ENCODE measurements around the gene CC2D2A. TPM values are rescaled to one million over a fixed set of nuclear protein-coding genes. Genes with fewer than 3 reads are reported as not detected.

The CC2D2A gene
- total and polyA plus RNA-seq, 9 of the 15 experiments (the other 6 are each of a cell fraction or from before 2014, with no cell fraction given): 0.36 to 2.5 (median 1.6) TPM

DNA sequence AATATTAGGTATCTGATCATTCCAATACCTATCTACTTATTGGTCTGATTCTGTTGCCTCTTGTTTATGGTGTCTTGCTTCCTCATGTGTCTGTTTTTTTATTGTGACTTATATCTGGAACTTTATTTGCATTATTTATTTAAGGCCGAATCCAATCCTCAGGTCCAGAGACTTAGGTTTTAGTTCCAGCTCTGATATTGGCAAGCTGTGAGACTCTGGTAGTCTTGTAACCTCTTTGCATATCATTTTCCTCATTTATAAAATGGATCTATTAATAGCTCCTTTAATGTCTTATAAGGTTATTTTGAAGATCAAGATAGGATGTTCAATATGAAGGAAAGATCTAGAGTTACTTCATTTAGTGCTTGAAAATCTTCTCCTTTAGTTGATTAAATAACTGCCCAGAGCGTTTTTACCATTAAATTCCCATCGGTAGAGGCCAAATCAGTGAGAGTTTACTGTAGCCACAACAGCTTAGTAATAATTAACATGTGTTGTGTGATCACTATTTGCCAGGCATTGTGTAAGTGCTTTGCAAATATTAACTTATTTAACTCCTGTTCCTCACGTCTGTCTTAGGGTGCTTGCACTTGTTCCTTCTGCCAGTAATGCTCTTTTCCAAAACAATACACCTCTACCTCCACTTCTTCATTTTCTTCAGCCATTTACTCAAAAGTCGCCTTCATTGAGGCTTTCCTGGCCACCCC, 82.2 kb downstream of the CC2D2A start:
- Histone ChIP-seq H3K9me1 (ENCODE audit: control insufficient read depth, insufficient read depth, low read length) (no peaks in the 10 kb centered on the region), H3K4me2 (ENCODE audit: insufficient read depth, low read length) (no peak overlapping the region), H2AFZ (ENCODE audit: low read depth, low read length) (no peak overlapping the region), H3K9me3 (replicated peaks; ENCODE audit: control insufficient read depth, insufficient read depth, low read depth, low read length) (no peaks in the 10 kb centered on the region), H3K4me1 (replicated peaks in 1 of 2; ENCODE audit: control insufficient read depth in 2 of 2, insufficient read depth in 2 of 2, low read length in 2 of 2) (no peaks in the 10 kb centered on the region), H3K4me3 (no peak overlapping the region), H3K79me2 (ENCODE audit: control insufficient read depth, insufficient read depth, low read length) (no peaks in the 10 kb centered on the region), H3K27ac (ENCODE audit: extremely low read depth, low read depth, low read length) (no peak overlapping the region), H4K20me1 (replicated peaks; ENCODE audit: control insufficient read depth, insufficient read depth, low read length) (no peaks in the 10 kb centered on the region), H3K9ac (ENCODE audit: insufficient read depth in 1 of 2, low read depth in 2 of 2, low read length in 2 of 2) (no peak overlapping the region), H3K36me3 (ENCODE audit: control insufficient read depth, insufficient read depth, low read length) (no peaks in the 10 kb centered on the region), H3K27me3 (ENCODE audit: control insufficient read depth in 2 of 2, insufficient read depth in 2 of 2, low read length in 2 of 2) (no peaks in the 10 kb centered on the region)
- DNase-seq (ENCODE audit: extremely low read depth in 1 of 4, low spot score in 3 of 4) (no peak), ATAC-seq (no peak), FAIRE-seq (no peak)
- intact Hi-C loops (cut with micrococcal nuclease) (no loop called here), in situ Hi-C loops (cut with MboI) (no loop called here)
- 11% methylated on average over 5 of the region's 5 CpGs for WGBS (ENCODE audit: insufficient coverage, low coverage, missing lambda C conversion rate)
- ChIA-PET POLR2A (no interaction called here), CTCF (ENCODE audit: low intra/inter-chr PET ratio) (no interaction called here)
- BruUV-seq (replicated peaks): no TSS peak
- TF ChIP-seq, protein P1, sequence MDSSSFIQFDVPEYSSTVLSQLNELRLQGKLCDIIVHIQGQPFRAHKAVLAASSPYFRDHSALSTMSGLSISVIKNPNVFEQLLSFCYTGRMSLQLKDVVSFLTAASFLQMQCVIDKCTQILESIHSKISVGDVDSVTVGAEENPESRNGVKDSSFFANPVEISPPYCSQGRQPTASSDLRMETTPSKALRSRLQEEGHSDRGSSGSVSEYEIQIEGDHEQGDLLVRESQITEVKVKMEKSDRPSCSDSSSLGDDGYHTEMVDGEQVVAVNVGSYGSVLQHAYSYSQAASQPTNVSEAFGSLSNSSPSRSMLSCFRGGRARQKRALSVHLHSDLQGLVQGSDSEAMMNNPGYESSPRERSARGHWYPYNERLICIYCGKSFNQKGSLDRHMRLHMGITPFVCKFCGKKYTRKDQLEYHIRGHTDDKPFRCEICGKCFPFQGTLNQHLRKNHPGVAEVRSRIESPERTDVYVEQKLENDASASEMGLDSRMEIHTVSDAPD (CRISPR knock-in tag; IDR thresholded peaks at IDR 0.05): no peak
- TF ChIP-seq ZNF274 (IDR thresholded peaks at IDR 0.05; ENCODE audit: borderline replicate concordance, low read depth, low read length): no peak
- no peak for TF ChIP-seq NFRKB (IDR thresholded peaks at IDR 0.05; ENCODE audit: low read depth)
- no peak for TF ChIP-seq LARP7 (IDR thresholded peaks at IDR 0.05)
- no peak for TF ChIP-seq EWSR1 (IDR thresholded peaks at IDR 0.05; ENCODE audit: borderline replicate concordance, low read depth, partially characterized antibody)
- no peak for TF ChIP-seq COPS2 (conservative IDR thresholded peaks at IDR 0.05)
- no peak for TF ChIP-seq KDM1A (IDR thresholded peaks at IDR 0.05)
- no peak for TF ChIP-seq ELF1 (tag; IDR thresholded peaks at IDR 0.05)
- TF ChIP-seq JUN (IDR thresholded peaks at IDR 0.05; ENCODE audit: borderline replicate concordance, low read depth, low read length): no peak
- TF ChIP-seq JUN (CRISPR knock-in tag; IDR thresholded peaks at IDR 0.05; ENCODE audit: borderline replicate concordance): no peak
- TF ChIP-seq, protein P2, sequence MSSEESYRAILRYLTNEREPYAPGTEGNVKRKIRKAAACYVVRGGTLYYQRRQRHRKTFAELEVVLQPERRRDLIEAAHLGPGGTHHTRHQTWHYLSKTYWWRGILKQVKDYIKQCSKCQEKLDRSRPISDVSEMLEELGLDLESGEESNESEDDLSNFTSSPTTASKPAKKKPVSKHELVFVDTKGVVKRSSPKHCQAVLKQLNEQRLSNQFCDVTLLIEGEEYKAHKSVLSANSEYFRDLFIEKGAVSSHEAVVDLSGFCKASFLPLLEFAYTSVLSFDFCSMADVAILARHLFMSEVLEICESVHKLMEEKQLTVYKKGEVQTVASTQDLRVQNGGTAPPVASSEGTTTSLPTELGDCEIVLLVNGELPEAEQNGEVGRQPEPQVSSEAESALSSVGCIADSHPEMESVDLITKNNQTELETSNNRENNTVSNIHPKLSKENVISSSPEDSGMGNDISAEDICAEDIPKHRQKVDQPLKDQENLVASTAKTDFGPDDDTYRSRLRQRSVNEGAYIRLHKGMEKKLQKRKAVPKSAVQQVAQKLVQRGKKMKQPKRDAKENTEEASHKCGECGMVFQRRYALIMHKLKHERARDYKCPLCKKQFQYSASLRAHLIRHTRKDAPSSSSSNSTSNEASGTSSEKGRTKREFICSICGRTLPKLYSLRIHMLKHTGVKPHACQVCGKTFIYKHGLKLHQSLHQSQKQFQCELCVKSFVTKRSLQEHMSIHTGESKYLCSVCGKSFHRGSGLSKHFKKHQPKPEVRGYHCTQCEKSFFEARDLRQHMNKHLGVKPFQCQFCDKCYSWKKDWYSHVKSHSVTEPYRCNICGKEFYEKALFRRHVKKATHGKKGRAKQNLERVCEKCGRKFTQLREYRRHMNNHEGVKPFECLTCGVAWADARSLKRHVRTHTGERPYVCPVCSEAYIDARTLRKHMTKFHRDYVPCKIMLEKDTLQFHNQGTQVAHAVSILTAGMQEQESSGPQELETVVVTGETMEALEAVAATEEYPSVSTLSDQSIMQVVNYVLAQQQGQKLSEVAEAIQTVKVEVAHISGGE (CRISPR knock-in tag; IDR thresholded peaks at IDR 0.05): no peak
- TF ChIP-seq ZNF324 (CRISPR knock-in tag; IDR thresholded peaks at IDR 0.05): no peak

Measured in K562 (cell line).